ENCODE data around the gene UNK. TPM values are rescaled to one million over a fixed set of nuclear protein-coding genes. Genes with fewer than 3 reads are reported as not detected.
A peak's percentile ranks its signal among the peaks of the same experiment; 100 is the strongest.
"Not testable (repeated sequence)": the region's sequence is repeated elsewhere in the genome, so short reads cannot be mapped to it uniquely, and the experiment has no call there.

The UNK gene
- total RNA-seq, 2 experiments from 2014 or later, result 26.1 TPM

- peaks cover 48% of the 10 kb centered on the region for H3K4me1 Mint-ChIP-seq
- CTCF ChIA-PET, result interaction anchor here (0.8 to 4.9 kb wide), 8 partner anchors 13 to 262 kb away, joined by 3 to 23 read pairs (median 8); partner anchors contain the start of genes GALK1, TSEN54 and WBP2
- H3K36me3 Mint-ChIP-seq (ENCODE audit: low read depth), result peaks cover 41% of the 10 kb centered on the region
- POLR2A ChIA-PET, result interaction anchor here (0.6 to 9.6 kb wide), 22 partner anchors 7 to 577 kb away, joined by 3 to 214 read pairs (median 4); partner anchors contain the start of genes GALK1, SMIM5, TRIM65 and UNC13D
- not testable (repeated sequence) for H3K9me3 Mint-ChIP-seq, H3K27me3 Mint-ChIP-seq, DNase-seq
- H3K27ac Mint-ChIP-seq, result peak overlapping the region; percentile 96
- peak overlapping the region; percentile 88 for H3K4me3 Mint-ChIP-seq
Measured at GRCh38 chr17:75778066-75778860, 6.3 kb upstream of the UNK start.

- DNase-seq, result peak; percentile 81
Measured at GRCh38 chr17:75778861-75779249, 5.8 kb upstream of the UNK start.

GRCh38 chr17:75779250-75779986 is 5.2 kb upstream of the UNK start:
- POLR2A ChIA-PET, result interaction anchor here (0.6 to 9.6 kb wide), 41 partner anchors 10 to 576 kb away, joined by 3 to 214 read pairs (median 4); partner anchors contain the start of genes GALK1, MIF4GD, RECQL5 and SAP30BP
- peaks cover 58% of the 10 kb centered on the region for H3K4me1 Mint-ChIP-seq

More at GRCh38 chr17:75778861-75779249, 5.8 kb upstream of the UNK start:
- peaks cover 54% of the 10 kb centered on the region for H3K4me1 Mint-ChIP-seq
- CTCF ChIA-PET, result interaction anchor here (0.8 to 4.9 kb wide), 7 partner anchors 14 to 263 kb away, joined by 3 to 23 read pairs (median 5); partner anchors contain the start of genes GALK1, TSEN54 and WBP2
- peak overlapping the region; percentile 96 for H3K27ac Mint-ChIP-seq
- POLR2A ChIA-PET, result interaction anchor here (0.6 to 9.6 kb wide), 19 partner anchors 9 to 576 kb away, joined by 3 to 214 read pairs (median 4); partner anchors contain the start of genes GALK1, SLC25A19, TRIM65 and UNC13D
- H3K4me3 Mint-ChIP-seq, result peak overlapping the region; percentile 88
- no peaks in the 10 kb centered on the region for H3K27me3 Mint-ChIP-seq
- H3K9me3 Mint-ChIP-seq, result no peaks in the 10 kb centered on the region
- peaks cover 41% of the 10 kb centered on the region for H3K36me3 Mint-ChIP-seq (ENCODE audit: low read depth)

GRCh38 chr17:75779987-75780889 is 4.4 kb upstream of the UNK start:
- DNase-seq, result no peak
- CTCF ChIA-PET, result interaction anchor here (0.5 to 2.7 kb wide), 11 partner anchors 12 to 509 kb away, joined by 3 to 21 read pairs (median 4); partner anchors contain the start of genes GALK1, MIF4GD and WBP2
- POLR2A ChIA-PET, result interaction anchor here (0.6 to 9.6 kb wide), 31 partner anchors 11 to 509 kb away, joined by 3 to 214 read pairs (median 5); partner anchors contain the start of genes GALK1, MIF4GD, RECQL5 and SAP30BP
- Mint-ChIP-seq H3K27me3 (no peaks in the 10 kb centered on the region), H3K27ac (peak overlapping the region; percentile 96), H3K4me1 (peaks cover 61% of the 10 kb centered on the region), H3K9me3 (no peaks in the 10 kb centered on the region), H3K4me3 (peak overlapping the region; percentile 88), H3K36me3 (ENCODE audit: low read depth) (peaks cover 38% of the 10 kb centered on the region)

More at GRCh38 chr17:75779250-75779986, 5.2 kb upstream of the UNK start:
- Mint-ChIP-seq H3K36me3 (ENCODE audit: low read depth) (peaks cover 40% of the 10 kb centered on the region), H3K9me3 (no peaks in the 10 kb centered on the region), H3K4me3 (peak overlapping the region; percentile 88), H3K27ac (peak overlapping the region; percentile 96), H3K27me3 (no peaks in the 10 kb centered on the region)
- CTCF ChIA-PET, result interaction anchor here (0.8 to 4.9 kb wide), 11 partner anchors 12 to 508 kb away, joined by 3 to 23 read pairs (median 5); partner anchors contain the start of genes GALK1, MIF4GD and WBP2
- DNase-seq, result peak; percentile 96

- H3K36me3 Mint-ChIP-seq (ENCODE audit: low read depth), result peaks cover 18% of the 10 kb centered on the region
- POLR2A ChIA-PET, result interaction anchor here (0.6 to 6.3 kb wide), 23 partner anchors 8 to 522 kb away, joined by 3 to 123 read pairs (median 5); partner anchors contain the start of genes GALK1, GGA3, GRB2 and MRPS7
- peaks cover 53% of the 10 kb centered on the region for H3K4me1 Mint-ChIP-seq
- H3K4me3 Mint-ChIP-seq, result peak overlapping the region; percentile 90
- H3K27ac Mint-ChIP-seq, result peak overlapping the region; percentile 100
- no peaks in the 10 kb centered on the region for H3K27me3 Mint-ChIP-seq
- no peak for DNase-seq
- CTCF ChIA-PET, result interaction anchor here (0.7 to 2.8 kb wide), 28 partner anchors 10 to 728 kb away, joined by 3 to 24 read pairs (median 4); partner anchors contain the start of genes GALK1, MIF4GD, SLC25A19 and TRIM65
- H3K9me3 Mint-ChIP-seq, result no peaks in the 10 kb centered on the region
Measured at GRCh38 chr17:75783069-75783783, 1.4 kb upstream of the UNK start.

- Mint-ChIP-seq H3K27ac (peak overlapping the region; percentile 100), H3K36me3 (ENCODE audit: low read depth) (peaks cover 10% of the 10 kb centered on the region), H3K4me1 (peaks cover 52% of the 10 kb centered on the region), H3K9me3 (no peaks in the 10 kb centered on the region), H3K4me3 (peak overlapping the region; percentile 90), H3K27me3 (no peaks in the 10 kb centered on the region)
- no peak for DNase-seq
- POLR2A ChIA-PET, result interaction anchor here (1.0 to 6.3 kb wide), 22 partner anchors 9 to 522 kb away, joined by 3 to 123 read pairs (median 17); partner anchors contain the start of genes GALK1, GGA3, MRPS7 and RECQL5
- CTCF ChIA-PET, result interaction anchor here (0.7 to 2.8 kb wide), 20 partner anchors 11 to 513 kb away, joined by 3 to 24 read pairs (median 5); partner anchors contain the start of genes GALK1, MIF4GD, TRIM65 and UNC13D
Measured at GRCh38 chr17:75783803-75784472, 668 bp upstream of the UNK start.

- Mint-ChIP-seq H3K27ac (peak overlapping the region; percentile 100), H3K4me1 (peaks cover 48% of the 10 kb centered on the region), H3K4me3 (peak overlapping the region; percentile 90), H3K36me3 (ENCODE audit: low read depth) (peaks cover 6% of the 10 kb centered on the region), H3K27me3 (no peaks in the 10 kb centered on the region), H3K9me3 (no peaks in the 10 kb centered on the region)
- CTCF ChIA-PET, result interaction anchor here (0.7 to 2.8 kb wide), 13 partner anchors 9 to 560 kb away, joined by 3 to 24 read pairs (median 5); partner anchors contain the start of genes GALK1, TRIM65 and UNC13D
- POLR2A ChIA-PET, result interaction anchor here (0.6 to 6.3 kb wide), 20 partner anchors 10 to 524 kb away, joined by 3 to 123 read pairs (median 14); partner anchors contain the start of genes GALK1, GGA3, MRPS7 and RECQL5
- DNase-seq, result peak; percentile 95
Measured at GRCh38 chr17:75785016-75785890, 647 bp downstream of the UNK start.

GRCh38 chr17:75791254-75791653 is 6.6 kb downstream of the UNK start:
- H3K9me3 Mint-ChIP-seq, result no peaks in the 10 kb centered on the region
- POLR2A ChIA-PET, result interaction anchor here (1.0 to 4.9 kb wide), 5 partner anchors 9 to 67 kb away, joined by 4 to 43 read pairs (median 6); partner anchors contain the start of gene WBP2
- peaks cover 37% of the 10 kb centered on the region for H3K4me1 Mint-ChIP-seq
- peaks cover 26% of the 10 kb centered on the region for H3K36me3 Mint-ChIP-seq (ENCODE audit: low read depth)
- CTCF ChIA-PET, result interaction anchor here (0.6 to 1.2 kb wide), 3 partner anchors 11 to 567 kb away, joined by 3 to 5 read pairs (median 4); a partner anchor contains a TSS
- DNase-seq, result no peak
- H3K4me3 Mint-ChIP-seq, result no peak overlapping the region
- H3K27ac Mint-ChIP-seq, result no peak overlapping the region
- no peaks in the 10 kb centered on the region for H3K27me3 Mint-ChIP-seq

GRCh38 chr17:75793460-75793859 is 8.9 kb downstream of the UNK start:
- no peaks in the 10 kb centered on the region for H3K9me3 Mint-ChIP-seq
- CTCF ChIA-PET, result interaction anchor here (2.0 kb wide), 1 partner anchor 40 kb away, joined by 6 read pairs; no protein-coding TSS in a partner anchor
- peaks cover 33% of the 10 kb centered on the region for H3K4me1 Mint-ChIP-seq
- DNase-seq, result no peak
- POLR2A ChIA-PET, result interaction anchor here (4.8 to 5.0 kb wide), 3 partner anchors 9 to 17 kb away, joined by 24 to 43 read pairs (median 30); partner anchors contain the start of gene UNK
- no peaks in the 10 kb centered on the region for H3K27me3 Mint-ChIP-seq
- peaks cover 33% of the 10 kb centered on the region for H3K36me3 Mint-ChIP-seq (ENCODE audit: low read depth)
- H3K27ac Mint-ChIP-seq, result peak overlapping the region; percentile 55
- H3K4me3 Mint-ChIP-seq, result no peak overlapping the region

All from activated CD4-positive, alpha-beta memory T cell treated with anti-CD3 and anti-CD28 coated beads, Interleukin-2, amount 10 ng/mL, durations not matched to agents 7 days and 5 days (primary cell).